Measurements from ENCODE around the gene ARMC6. TPM values are rescaled to one million over a fixed set of nuclear protein-coding genes. Genes with fewer than 3 reads are reported as not detected.

ARMC6 gene
- polyA plus RNA-seq, 2 donors = 18.2 to 22.1 TPM

GRCh38 chr19:19067276-19068072 lies 34.1 kb downstream of the ARMC6 start:
- WGBS, 2 donors = 70 to 77% methylated on average over 11 of the region's 11 CpGs
- no peak overlapping the region for H3K27ac ChIP-seq (ENCODE audit: low read depth in 2 of 2, low read length in 1 of 2)
- no peaks in the 10 kb centered on the region for H3K9me3 ChIP-seq (ENCODE audit: control insufficient read depth in 2 of 2, insufficient read depth in 1 of 2, low read depth in 1 of 2, low read length in 1 of 2)
- no peaks in the 10 kb centered on the region for H3K27me3 ChIP-seq (ENCODE audit: control insufficient read depth in 1 of 2, insufficient read depth in 2 of 2, low read length in 2 of 2)
- H3K4me1 ChIP-seq (ENCODE audit: control insufficient read depth in 2 of 2, insufficient read depth in 2 of 2, low read length in 1 of 2) = peaks cover 6 to 7% of the 10 kb centered on the region in 2 donors
- no peaks in the 10 kb centered on the region for H3K36me3 ChIP-seq (ENCODE audit: control insufficient read depth in 2 of 2, insufficient read depth in 2 of 2, low read length in 1 of 2)
- no peak overlapping the region for H3K4me3 ChIP-seq (ENCODE audit: low read depth in 1 of 2, low read length in 2 of 2)

- no peaks in the 10 kb centered on the region for H3K27me3 ChIP-seq (ENCODE audit: control insufficient read depth in 1 of 2, insufficient read depth in 2 of 2, low read length in 2 of 2)
- H3K4me3 ChIP-seq (ENCODE audit: low read depth in 1 of 2, low read length in 2 of 2) = no peak overlapping the region
- WGBS, 2 donors = 71 to 73% methylated on average over 11 of the region's 11 CpGs
- H3K9me3 ChIP-seq (ENCODE audit: control insufficient read depth in 2 of 2, insufficient read depth in 1 of 2, low read depth in 1 of 2, low read length in 1 of 2) = no peaks in the 10 kb centered on the region
- no peaks in the 10 kb centered on the region for H3K36me3 ChIP-seq (ENCODE audit: control insufficient read depth in 2 of 2, insufficient read depth in 2 of 2, low read length in 1 of 2)
- H3K4me1 ChIP-seq (ENCODE audit: control insufficient read depth in 2 of 2, insufficient read depth in 2 of 2, low read length in 1 of 2) = peaks cover 6 to 9% of the 10 kb centered on the region in 2 donors
- H3K27ac ChIP-seq (ENCODE audit: low read depth in 2 of 2, low read length in 1 of 2) = no peak overlapping the region
Measured at GRCh38 chr19:19068659-19069654, 35.6 kb downstream of the ARMC6 start.

- Histone ChIP-seq H3K4me3 (ENCODE audit: low read depth in 1 of 2, low read length in 2 of 2) (no peak overlapping the region), H3K4me1 (ENCODE audit: control insufficient read depth in 2 of 2, insufficient read depth in 2 of 2, low read length in 1 of 2) (peaks cover 0 to 6% of the 10 kb centered on the region in 2 donors), H3K27ac (ENCODE audit: low read depth in 2 of 2, low read length in 1 of 2) (no peak overlapping the region), H3K27me3 (ENCODE audit: control insufficient read depth in 1 of 2, insufficient read depth in 2 of 2, low read length in 2 of 2) (no peaks in the 10 kb centered on the region), H3K36me3 (ENCODE audit: control insufficient read depth in 2 of 2, insufficient read depth in 2 of 2, low read length in 1 of 2) (peaks cover 4 to 6% of the 10 kb centered on the region in 2 donors), H3K9me3 (ENCODE audit: control insufficient read depth in 2 of 2, insufficient read depth in 1 of 2, low read depth in 1 of 2, low read length in 1 of 2) (no peaks in the 10 kb centered on the region)
- 92 to 96% methylated on average over 8 of the region's 8 CpGs for WGBS, 2 donors
Measured at GRCh38 chr19:19071897-19072296, 38.5 kb downstream of the ARMC6 start.

- no peaks in the 10 kb centered on the region for H3K27me3 ChIP-seq (ENCODE audit: control insufficient read depth in 1 of 2, insufficient read depth in 2 of 2, low read length in 2 of 2)
- no peak overlapping the region for H3K27ac ChIP-seq (ENCODE audit: low read depth in 2 of 2, low read length in 1 of 2)
- H3K4me3 ChIP-seq (ENCODE audit: low read depth in 1 of 2, low read length in 2 of 2) = no peak overlapping the region
- peaks cover 2% of the 10 kb centered on the region in 2 donors for H3K4me1 ChIP-seq (ENCODE audit: control insufficient read depth in 2 of 2, insufficient read depth in 2 of 2, low read length in 1 of 2)
- H3K36me3 ChIP-seq (ENCODE audit: control insufficient read depth in 2 of 2, insufficient read depth in 2 of 2, low read length in 1 of 2) = peaks cover 4 to 8% of the 10 kb centered on the region in 2 donors
- WGBS, 2 donors = 70 to 82% methylated on average over 13 of the region's 13 CpGs
- no peaks in the 10 kb centered on the region for H3K9me3 ChIP-seq (ENCODE audit: control insufficient read depth in 2 of 2, insufficient read depth in 1 of 2, low read depth in 1 of 2, low read length in 1 of 2)
Measured at GRCh38 chr19:19074196-19074882, 40.9 kb downstream of the ARMC6 start.

GRCh38 chr19:19075126-19075525 lies 41.7 kb downstream of the ARMC6 start:
- Histone ChIP-seq H3K9me3 (ENCODE audit: control insufficient read depth in 2 of 2, insufficient read depth in 1 of 2, low read depth in 1 of 2, low read length in 1 of 2) (no peaks in the 10 kb centered on the region), H3K36me3 (ENCODE audit: control insufficient read depth in 2 of 2, insufficient read depth in 2 of 2, low read length in 1 of 2) (peaks cover 4 to 8% of the 10 kb centered on the region in 2 donors), H3K4me3 (ENCODE audit: low read depth in 1 of 2, low read length in 2 of 2) (no peak overlapping the region), H3K27ac (ENCODE audit: low read depth in 2 of 2, low read length in 1 of 2) (no peak overlapping the region), H3K27me3 (ENCODE audit: control insufficient read depth in 1 of 2, insufficient read depth in 2 of 2, low read length in 2 of 2) (no peaks in the 10 kb centered on the region), H3K4me1 (ENCODE audit: control insufficient read depth in 2 of 2, insufficient read depth in 2 of 2, low read length in 1 of 2) (peaks cover 2% of the 10 kb centered on the region in 2 donors)
- 90 to 92% methylated on average over 8 of the region's 8 CpGs for WGBS, 2 donors

- Histone ChIP-seq H3K9me3 (ENCODE audit: control insufficient read depth in 2 of 2, insufficient read depth in 1 of 2, low read depth in 1 of 2, low read length in 1 of 2) (no peaks in the 10 kb centered on the region), H3K27ac (ENCODE audit: low read depth in 2 of 2, low read length in 1 of 2) (no peak overlapping the region), H3K27me3 (ENCODE audit: control insufficient read depth in 1 of 2, insufficient read depth in 2 of 2, low read length in 2 of 2) (no peaks in the 10 kb centered on the region), H3K4me3 (ENCODE audit: low read depth in 1 of 2, low read length in 2 of 2) (no peak overlapping the region), H3K36me3 (ENCODE audit: control insufficient read depth in 2 of 2, insufficient read depth in 2 of 2, low read length in 1 of 2) (peaks cover 4 to 8% of the 10 kb centered on the region in 2 donors), H3K4me1 (ENCODE audit: control insufficient read depth in 2 of 2, insufficient read depth in 2 of 2, low read length in 1 of 2) (peaks cover 2% of the 10 kb centered on the region in 2 donors)
- 71 to 75% methylated on average over 1 of the region's 1 CpG for WGBS, 2 donors
Measured at GRCh38 chr19:19076476-19076875, 43.1 kb downstream of the ARMC6 start.

- Histone ChIP-seq H3K4me3 (ENCODE audit: low read depth in 1 of 2, low read length in 2 of 2) (no peak overlapping the region), H3K27ac (ENCODE audit: low read depth in 2 of 2, low read length in 1 of 2) (no peak overlapping the region), H3K4me1 (ENCODE audit: control insufficient read depth in 2 of 2, insufficient read depth in 2 of 2, low read length in 1 of 2) (peaks cover 2% of the 10 kb centered on the region in 2 donors), H3K27me3 (ENCODE audit: control insufficient read depth in 1 of 2, insufficient read depth in 2 of 2, low read length in 2 of 2) (no peaks in the 10 kb centered on the region), H3K36me3 (ENCODE audit: control insufficient read depth in 2 of 2, insufficient read depth in 2 of 2, low read length in 1 of 2) (peaks cover 4 to 8% of the 10 kb centered on the region in 2 donors), H3K9me3 (ENCODE audit: control insufficient read depth in 2 of 2, insufficient read depth in 1 of 2, low read depth in 1 of 2, low read length in 1 of 2) (no peaks in the 10 kb centered on the region)
- WGBS, 2 donors = 93 to 94% methylated on average over 7 of the region's 7 CpGs
Measured at GRCh38 chr19:19077103-19077502, 43.7 kb downstream of the ARMC6 start.

GRCh38 chr19:19078801-19079200 lies 45.4 kb downstream of the ARMC6 start:
- H3K9me3 ChIP-seq (ENCODE audit: control insufficient read depth in 2 of 2, insufficient read depth in 1 of 2, low read depth in 1 of 2, low read length in 1 of 2) = no peaks in the 10 kb centered on the region
- H3K4me3 ChIP-seq (ENCODE audit: low read depth in 1 of 2, low read length in 2 of 2) = no peak overlapping the region
- H3K36me3 ChIP-seq (ENCODE audit: control insufficient read depth in 2 of 2, insufficient read depth in 2 of 2, low read length in 1 of 2) = peaks cover 4 to 8% of the 10 kb centered on the region in 2 donors
- H3K4me1 ChIP-seq (ENCODE audit: control insufficient read depth in 2 of 2, insufficient read depth in 2 of 2, low read length in 1 of 2) = peaks cover 0 to 5% of the 10 kb centered on the region in 2 donors
- H3K27me3 ChIP-seq (ENCODE audit: control insufficient read depth in 1 of 2, insufficient read depth in 2 of 2, low read length in 2 of 2) = no peaks in the 10 kb centered on the region
- no peak overlapping the region for H3K27ac ChIP-seq (ENCODE audit: low read depth in 2 of 2, low read length in 1 of 2)
- WGBS, 2 donors = 95 to 98% methylated on average over 6 of the region's 6 CpGs

GRCh38 chr19:19079571-19079970 lies 46.2 kb downstream of the ARMC6 start:
- WGBS, 2 donors = 98 to 100% methylated on average over 1 of the region's 1 CpG
- no peaks in the 10 kb centered on the region for H3K9me3 ChIP-seq (ENCODE audit: control insufficient read depth in 2 of 2, insufficient read depth in 1 of 2, low read depth in 1 of 2, low read length in 1 of 2)

More at GRCh38 chr19:19079571-19079970, 46.2 kb downstream of the ARMC6 start:
- Histone ChIP-seq H3K4me1 (ENCODE audit: control insufficient read depth in 2 of 2, insufficient read depth in 2 of 2, low read length in 1 of 2) (peaks cover 0 to 8% of the 10 kb centered on the region in 2 donors), H3K27ac (ENCODE audit: low read depth in 2 of 2, low read length in 1 of 2) (no peak overlapping the region), H3K27me3 (ENCODE audit: control insufficient read depth in 1 of 2, insufficient read depth in 2 of 2, low read length in 2 of 2) (no peaks in the 10 kb centered on the region), H3K36me3 (ENCODE audit: control insufficient read depth in 2 of 2, insufficient read depth in 2 of 2, low read length in 1 of 2) (peaks cover 4 to 8% of the 10 kb centered on the region in 2 donors), H3K4me3 (ENCODE audit: low read depth in 1 of 2, low read length in 2 of 2) (no peak overlapping the region)

Measured in esophagus (tissue), 2 donors.